ENCODE results near the gene GPR137B.

The GPR137B gene

GRCh38 chr1:236147068-236147467 lies 4.7 kb downstream of the GPR137B start:
- no peak overlapping the region for H3K4me3 ChIP-seq (ENCODE audit: low read length)
- no peak for DNase-seq (ENCODE audit: low read depth)
- no peak for TF ChIP-seq CTCF (conservative IDR thresholded peaks at IDR 0.05; ENCODE audit: low read length)

GRCh38 chr1:236147521-236148469 lies 5.5 kb downstream of the GPR137B start:
- H3K4me3 ChIP-seq (ENCODE audit: low read length), result no peak overlapping the region
- no peak for TF ChIP-seq CTCF (conservative IDR thresholded peaks at IDR 0.05; ENCODE audit: low read length)
- DNase-seq (ENCODE audit: low read depth), result no peak

DNA sequence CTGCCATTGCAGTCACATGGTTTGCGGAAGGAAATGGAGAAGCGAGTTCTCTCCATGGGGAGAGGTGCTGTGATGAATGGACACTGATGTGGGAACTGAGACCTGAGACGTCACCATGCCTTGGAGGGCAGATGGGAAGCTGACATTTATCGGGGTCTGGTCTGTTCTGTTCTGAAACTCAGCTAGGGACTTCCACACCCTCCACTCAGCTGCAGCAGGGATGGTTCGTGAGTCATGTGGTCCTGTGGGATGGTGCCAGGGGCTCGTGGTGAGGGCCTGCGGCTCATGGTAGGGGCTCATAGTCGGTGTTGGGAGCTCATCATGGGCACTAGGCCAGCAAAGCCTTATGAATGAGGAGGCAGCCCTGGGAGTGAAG lies 6.1 kb downstream of the GPR137B start:
- H3K4me3 ChIP-seq (ENCODE audit: low read length), result no peak overlapping the region
- TF ChIP-seq CTCF (conservative IDR thresholded peaks at IDR 0.05; ENCODE audit: low read length), result no peak
- no peak for DNase-seq (ENCODE audit: low read depth)

- H3K4me3 ChIP-seq (ENCODE audit: low read length), result no peak overlapping the region
- TF ChIP-seq CTCF (conservative IDR thresholded peaks at IDR 0.05; ENCODE audit: low read length), result no peak
- no peak for DNase-seq (ENCODE audit: low read depth)
Observed at GRCh38 chr1:236149003-236149595, 6.8 kb downstream of the GPR137B start.

GRCh38 chr1:236149696-236150228 lies 7.4 kb downstream of the GPR137B start:
- H3K4me3 ChIP-seq (ENCODE audit: low read length), result no peak overlapping the region
- TF ChIP-seq CTCF (conservative IDR thresholded peaks at IDR 0.05; ENCODE audit: low read length), result no peak
- DNase-seq (ENCODE audit: low read depth), result no peak

GRCh38 chr1:236150311-236150955 lies 8.1 kb downstream of the GPR137B start:
- no peak overlapping the region for H3K4me3 ChIP-seq (ENCODE audit: low read length)
- no peak for TF ChIP-seq CTCF (conservative IDR thresholded peaks at IDR 0.05; ENCODE audit: low read length)
- DNase-seq (ENCODE audit: low read depth), result no peak

Data from AG10803 (cell line).